Esophagus squamous epithelium (tissue), 4 donors: ENCODE results near the gene TTYH1.

Experiments used
- POLR2A ChIP-seq, 4 donors: fragments of 450-650 bp; IDR thresholded peaks; one replicate each; pipeline ENCODE4 v1.6.1; 2017; ENCODE audit warnings: antibody characterized with exemption in 4 of 4, mild to moderate bottlenecking in 4 of 4, moderate library complexity in 3 of 4
- TF ChIP-seq, protein P1 (sequence below), 6 experiments: fragments of 450-650 bp in 4 of 6; fragments of 200-600 bp in 2 of 6; sonication (generic) in 2 of 6; IDR thresholded peaks; one replicate each; pipeline ENCODE4 v1.5.1; 2016 to 2019; ENCODE audit warnings: antibody characterized with exemption in 6 of 6, mild to moderate bottlenecking in 4 of 6, moderate library complexity in 4 of 6

DNA sequence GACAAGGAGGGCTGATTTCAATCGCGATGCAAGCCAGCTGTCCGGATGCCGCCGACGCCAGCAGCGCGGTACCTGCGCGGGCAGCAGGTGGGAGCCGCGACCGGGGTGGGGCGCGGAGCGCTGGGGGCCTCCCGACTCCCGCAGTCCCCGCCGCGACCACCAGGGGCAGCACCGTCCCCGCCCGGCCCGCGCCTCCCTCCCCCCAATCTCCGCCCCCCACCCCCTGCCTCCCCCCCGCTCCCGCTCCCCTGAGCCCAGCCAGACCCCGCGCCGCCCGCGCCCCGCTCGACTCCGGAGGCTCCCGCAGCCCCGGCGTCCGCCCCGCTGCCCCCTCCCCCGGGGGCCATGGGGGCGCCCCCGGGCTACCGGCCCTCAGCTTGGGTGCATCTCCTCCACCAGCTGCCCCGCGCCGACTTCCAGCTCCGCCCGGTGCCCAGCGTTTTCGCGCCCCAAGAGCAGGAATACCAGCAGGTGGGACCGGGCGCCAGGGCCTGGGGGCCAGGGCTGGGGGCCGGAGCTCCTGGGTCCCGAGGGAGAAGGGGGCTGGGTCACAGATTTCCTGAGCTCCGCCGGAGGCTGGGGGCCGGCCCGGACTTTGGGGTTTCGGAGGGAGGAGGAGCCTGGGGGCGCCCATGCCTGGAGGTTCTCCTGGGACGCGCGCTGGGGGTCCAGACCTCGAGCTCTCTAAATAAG is at the start of gene TTYH1:
- TF ChIP-seq, protein P1, sequence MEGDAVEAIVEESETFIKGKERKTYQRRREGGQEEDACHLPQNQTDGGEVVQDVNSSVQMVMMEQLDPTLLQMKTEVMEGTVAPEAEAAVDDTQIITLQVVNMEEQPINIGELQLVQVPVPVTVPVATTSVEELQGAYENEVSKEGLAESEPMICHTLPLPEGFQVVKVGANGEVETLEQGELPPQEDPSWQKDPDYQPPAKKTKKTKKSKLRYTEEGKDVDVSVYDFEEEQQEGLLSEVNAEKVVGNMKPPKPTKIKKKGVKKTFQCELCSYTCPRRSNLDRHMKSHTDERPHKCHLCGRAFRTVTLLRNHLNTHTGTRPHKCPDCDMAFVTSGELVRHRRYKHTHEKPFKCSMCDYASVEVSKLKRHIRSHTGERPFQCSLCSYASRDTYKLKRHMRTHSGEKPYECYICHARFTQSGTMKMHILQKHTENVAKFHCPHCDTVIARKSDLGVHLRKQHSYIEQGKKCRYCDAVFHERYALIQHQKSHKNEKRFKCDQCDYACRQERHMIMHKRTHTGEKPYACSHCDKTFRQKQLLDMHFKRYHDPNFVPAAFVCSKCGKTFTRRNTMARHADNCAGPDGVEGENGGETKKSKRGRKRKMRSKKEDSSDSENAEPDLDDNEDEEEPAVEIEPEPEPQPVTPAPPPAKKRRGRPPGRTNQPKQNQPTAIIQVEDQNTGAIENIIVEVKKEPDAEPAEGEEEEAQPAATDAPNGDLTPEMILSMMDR (IDR thresholded peaks at IDR 0.05), result no peak
- TF ChIP-seq POLR2A (IDR thresholded peaks at IDR 0.05), result no peak
